ENCODE results near the gene PORCN.

DNA sequence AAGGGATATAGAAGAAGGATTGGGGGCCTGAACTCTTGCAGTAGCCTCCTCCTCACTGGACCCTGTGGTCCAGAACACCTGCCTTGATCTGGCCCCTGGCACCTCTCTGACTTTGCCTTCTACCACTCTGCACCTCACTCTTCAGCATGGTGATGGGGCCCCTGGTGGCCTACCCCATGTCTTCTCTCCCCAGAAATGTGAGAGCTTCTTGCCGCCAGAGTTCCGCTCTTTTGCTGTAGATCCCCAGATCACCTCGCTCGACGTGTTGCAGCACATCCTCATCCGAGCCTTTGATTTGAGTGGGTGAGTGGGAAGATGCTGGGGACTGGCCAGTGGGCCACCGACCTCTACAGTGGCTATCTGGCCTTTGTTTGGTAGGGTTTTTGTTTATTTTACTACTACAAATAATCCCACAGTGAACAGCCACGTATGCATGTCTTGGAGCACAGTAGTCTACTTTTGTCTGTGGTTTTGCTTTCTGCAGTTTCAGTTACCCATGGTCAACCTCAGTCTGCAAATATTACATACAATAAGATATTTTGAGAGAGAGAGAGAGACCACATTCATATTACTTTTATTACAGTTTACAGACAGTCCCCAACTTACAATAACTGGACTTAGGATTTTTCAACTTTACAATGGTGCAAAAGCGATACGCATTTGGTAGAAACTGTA is 32.5 kb downstream of the PORCN start:
- no peak for TF ChIP-seq EZH2 (IDR thresholded peaks at IDR 0.05; ENCODE audit: borderline replicate concordance, low read length)
- TF ChIP-seq, protein P1, sequence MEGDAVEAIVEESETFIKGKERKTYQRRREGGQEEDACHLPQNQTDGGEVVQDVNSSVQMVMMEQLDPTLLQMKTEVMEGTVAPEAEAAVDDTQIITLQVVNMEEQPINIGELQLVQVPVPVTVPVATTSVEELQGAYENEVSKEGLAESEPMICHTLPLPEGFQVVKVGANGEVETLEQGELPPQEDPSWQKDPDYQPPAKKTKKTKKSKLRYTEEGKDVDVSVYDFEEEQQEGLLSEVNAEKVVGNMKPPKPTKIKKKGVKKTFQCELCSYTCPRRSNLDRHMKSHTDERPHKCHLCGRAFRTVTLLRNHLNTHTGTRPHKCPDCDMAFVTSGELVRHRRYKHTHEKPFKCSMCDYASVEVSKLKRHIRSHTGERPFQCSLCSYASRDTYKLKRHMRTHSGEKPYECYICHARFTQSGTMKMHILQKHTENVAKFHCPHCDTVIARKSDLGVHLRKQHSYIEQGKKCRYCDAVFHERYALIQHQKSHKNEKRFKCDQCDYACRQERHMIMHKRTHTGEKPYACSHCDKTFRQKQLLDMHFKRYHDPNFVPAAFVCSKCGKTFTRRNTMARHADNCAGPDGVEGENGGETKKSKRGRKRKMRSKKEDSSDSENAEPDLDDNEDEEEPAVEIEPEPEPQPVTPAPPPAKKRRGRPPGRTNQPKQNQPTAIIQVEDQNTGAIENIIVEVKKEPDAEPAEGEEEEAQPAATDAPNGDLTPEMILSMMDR (IDR thresholded peaks at IDR 0.05; ENCODE audit: low read length), result no peak
